NCI-H2196 treated with DMSO at 0.1 percent for 48 hours (cell line): Measurements from ENCODE around the gene VPS26A.

Experiments used
- DNase-seq: peaks from one replicate; lab custom pipeline; 2025; ENCODE audit not compliant: unreplicated experiment; lab: John Stamatoyannopoulos, UW

The VPS26A gene

GRCh38 chr10:69218831-69219230, 94.9 kb downstream of the VPS26A start:
- DNase-seq: no peak

GRCh38 chr10:69220041-69220451, 96.1 kb downstream of the VPS26A start, which contains the start of gene HKDC1:
Gene HKDC1, plus strand, starts transcription at chr10:69220332. Its CDS starts 104 bp downstream, at chr10:69220436.
- no peak for DNase-seq

GRCh38 chr10:69220507-69220906, 96.5 kb downstream of the VPS26A start:
- DNase-seq: no peak
